ENCODE results near the gene SYT7.

GRCh38 chr11:61516675-61517572 is 64.0 kb downstream of the SYT7 start:
- TF ChIP-seq POLR2A (IDR thresholded peaks at IDR 0.05; ENCODE audit: low read depth, low read length) (no peak), POLR2AphosphoS5 (IDR thresholded peaks at IDR 0.05; ENCODE audit: low read depth, low read length) (no peak)

Measured in GM12892 (cell line).